PFSK-1 (cell line): ENCODE results near the gene GSE1.

Experiments
- POLR2AphosphoS5 ChIP-seq: IDR thresholded peaks from 2 replicates; pipeline ENCODE4 v1.6.1; 2012; ENCODE audit warnings: low read depth, mild to moderate bottlenecking, control low read depth, low read length, moderate library complexity
- SIN3A ChIP-seq: IDR thresholded peaks from 2 replicates; pipeline ENCODE4 v1.6.1; 2012; ENCODE audit warnings: mild to moderate bottlenecking, low read length, moderate library complexity, borderline replicate concordance; ENCODE audit not compliant: insufficient read depth
- TAF1 ChIP-seq: IDR thresholded peaks from 2 replicates; pipeline ENCODE4 v1.6.1; 2012; ENCODE audit warnings: low read length, control low read depth, borderline replicate concordance; ENCODE audit not compliant: insufficient read depth

- TF ChIP-seq POLR2AphosphoS5: no peak
- no peak for TF ChIP-seq TAF1
- TF ChIP-seq SIN3A: no peak
Measured at GRCh38 chr16:85651629-85652430, 38.7 kb downstream of the GSE1 start.
